Activated T-cell treated with anti-CD3 and anti-CD28 coated beads for 1 hour (primary cell): ENCODE measurements around the gene RASA3.
"Not testable (repeated sequence)": the region's sequence is repeated elsewhere in the genome, so short reads cannot be mapped to it uniquely, and the experiment has no call there.

Experiments
- DNase-seq: peaks from one replicate; pipeline ENCODE4 v3.0.0-alpha.2; 2020; ENCODE audit warnings: low read depth

Gene RASA3

GRCh38 chr13:114080739-114081561, 51.5 kb downstream of the RASA3 start:
- no peak for DNase-seq

- no peak for DNase-seq
These were observed 52.6 kb downstream of the RASA3 start for GRCh38 chr13:114079601-114080536.

DNA sequence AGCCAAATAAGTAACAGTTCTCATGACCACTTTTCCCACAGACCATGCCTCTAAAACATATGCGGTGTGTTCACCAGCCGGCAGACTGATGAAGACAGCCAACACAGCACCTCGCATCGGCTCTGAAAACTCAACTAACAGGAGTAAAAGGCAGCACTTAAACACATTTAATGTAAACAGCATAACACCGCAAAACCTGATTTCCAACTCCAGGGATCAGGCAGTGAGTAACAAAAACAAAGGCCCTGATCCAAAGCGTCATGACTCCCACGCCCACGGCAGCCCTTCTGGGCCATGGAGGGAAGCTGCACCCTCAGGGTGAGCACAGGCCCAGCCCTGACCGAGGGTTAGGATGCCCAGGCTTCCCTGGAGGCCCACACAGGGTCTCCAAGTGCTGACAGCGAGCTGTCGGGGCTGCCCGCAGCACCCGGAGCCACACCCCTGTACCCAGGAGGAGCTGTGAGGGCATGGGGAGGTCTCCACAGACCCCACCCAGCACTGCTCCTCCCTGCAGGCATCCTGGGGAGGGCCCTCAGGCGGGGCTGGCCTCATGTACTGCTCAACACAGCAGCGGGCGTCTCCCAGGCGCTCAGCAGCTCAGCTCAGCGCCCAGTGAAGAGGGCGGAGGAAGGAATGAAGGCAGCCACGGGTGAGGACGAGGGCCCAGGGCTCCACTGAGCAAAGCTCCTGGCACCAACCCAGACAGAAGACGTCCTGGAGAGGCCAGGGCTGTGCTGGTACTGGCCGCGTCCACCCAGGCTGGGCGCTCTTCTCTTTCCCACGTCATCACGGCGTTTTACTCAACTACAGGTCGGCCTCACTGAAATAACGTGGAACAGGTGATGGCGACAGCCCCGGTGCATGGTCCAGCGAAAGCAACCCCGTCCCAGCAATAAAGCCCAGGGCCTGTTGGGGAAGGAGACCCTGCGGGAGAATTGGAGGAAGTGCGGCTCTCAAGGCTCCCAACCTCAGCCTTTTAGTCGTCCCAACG, 53.7 kb downstream of the RASA3 start:
- no peak for DNase-seq

GRCh38 chr13:114077933-114078325, 54.5 kb downstream of the RASA3 start:
- DNase-seq: no peak

DNA sequence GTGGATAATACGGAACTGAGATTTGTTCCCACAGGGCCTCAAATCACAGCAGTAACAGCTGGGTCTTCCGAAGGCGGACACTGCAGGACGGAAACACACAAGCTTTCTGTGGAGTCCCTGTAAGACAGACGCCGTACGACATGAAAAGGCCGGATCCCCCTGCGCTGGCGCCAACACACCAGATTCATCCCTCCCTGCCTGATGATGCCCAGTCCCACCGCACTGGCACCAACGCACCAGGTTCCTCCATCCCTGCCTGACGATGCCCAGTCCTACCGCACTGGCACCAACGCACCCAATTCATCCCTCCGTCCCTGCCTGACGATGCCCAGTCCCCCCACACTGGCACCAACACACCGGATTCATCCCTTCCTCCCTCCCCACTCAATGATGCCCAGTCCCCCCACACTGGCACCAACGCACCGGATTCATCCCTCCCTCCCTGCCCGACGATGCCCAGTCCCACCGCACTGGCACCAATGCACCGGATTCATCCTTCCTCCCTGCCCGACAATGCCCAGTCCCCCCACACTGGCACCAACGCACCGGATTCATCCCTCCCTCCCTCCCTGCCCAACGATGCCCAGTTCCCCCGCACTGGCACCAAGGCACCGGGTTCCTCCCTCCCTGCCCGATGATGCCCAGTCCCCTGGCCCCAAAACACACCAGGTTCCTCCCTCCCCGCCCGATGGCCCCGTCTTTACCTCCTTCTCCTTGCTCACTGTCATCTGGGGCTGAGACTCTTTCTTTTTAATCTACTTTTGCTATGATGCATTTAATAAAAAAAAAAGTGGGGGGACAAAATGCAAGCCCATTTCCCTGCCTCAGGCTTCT, 55.1 kb downstream of the RASA3 start:
- no peak for DNase-seq

DNA sequence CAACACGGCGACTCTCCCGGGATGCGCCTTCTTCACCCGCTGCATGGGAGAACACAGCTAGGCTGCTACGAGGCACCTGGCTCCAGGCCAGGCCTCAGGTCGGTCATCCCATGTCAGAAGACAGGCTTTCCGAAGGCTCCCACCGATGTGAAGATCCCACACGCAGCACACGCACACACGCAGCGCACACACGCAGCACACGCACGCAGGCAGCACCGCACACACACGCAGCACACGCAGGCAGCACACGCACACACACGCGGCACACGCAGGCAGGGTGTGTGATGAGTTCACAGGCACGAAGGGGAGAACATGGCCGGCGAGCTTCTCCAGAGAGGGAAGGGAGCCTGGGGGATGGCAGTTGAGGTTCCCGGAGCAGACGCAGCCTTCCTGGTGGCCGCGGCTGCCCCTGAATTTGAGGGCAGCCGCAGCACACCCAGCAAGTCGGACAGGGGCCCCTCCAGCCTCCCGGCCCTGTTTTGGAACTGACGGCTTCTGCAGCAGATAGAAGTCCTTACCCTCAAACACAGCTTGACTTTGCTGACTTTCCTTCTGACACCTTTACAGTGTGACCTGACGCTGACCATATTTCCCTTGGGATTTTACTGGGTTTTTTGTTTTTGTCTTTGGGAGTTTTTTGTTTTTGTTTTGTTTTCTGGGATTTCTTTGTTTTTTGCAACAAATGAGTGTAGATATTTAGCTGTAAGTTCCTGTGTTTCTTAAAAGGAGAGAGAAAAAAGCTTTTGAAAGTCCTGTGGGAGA, 55.9 kb downstream of the RASA3 start:
- DNase-seq: no peak

- not testable (repeated sequence) for DNase-seq
These were observed 56.6 kb downstream of the RASA3 start for GRCh38 chr13:114075811-114076210.

DNA sequence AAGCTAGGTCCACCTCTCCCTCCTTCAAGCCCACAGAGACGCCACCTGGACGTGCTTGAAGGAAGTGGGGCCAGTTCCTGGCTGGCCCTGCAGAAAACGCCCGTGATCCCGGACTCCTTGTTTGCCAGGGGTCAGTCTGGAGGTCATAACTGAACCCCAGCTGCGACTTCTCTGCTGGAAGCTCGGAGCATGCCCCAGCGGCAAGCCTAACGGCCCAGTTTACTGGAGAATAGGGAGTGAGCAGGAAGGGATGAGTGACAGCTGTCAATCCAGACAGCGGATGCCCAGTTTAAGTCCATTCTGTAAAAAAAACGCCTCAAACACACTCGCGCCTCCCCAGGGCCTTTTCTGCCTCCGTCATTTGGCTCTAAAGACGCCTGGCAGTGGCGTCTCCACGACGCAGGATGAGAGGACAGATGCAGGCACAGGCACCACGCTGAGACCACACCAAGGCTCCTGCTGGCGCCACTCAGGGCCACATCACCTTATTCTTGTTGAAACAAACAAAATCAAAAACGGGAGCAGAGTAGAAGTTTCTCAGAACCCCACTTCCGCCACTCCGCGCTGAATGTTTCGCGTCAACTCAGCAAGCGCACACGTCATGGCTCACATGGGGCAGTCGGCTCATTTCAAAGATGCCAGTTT, 57.6 kb downstream of the RASA3 start:
- no peak for DNase-seq

GRCh38 chr13:114073881-114074612, 58.4 kb downstream of the RASA3 start:
- DNase-seq: no peak

DNA sequence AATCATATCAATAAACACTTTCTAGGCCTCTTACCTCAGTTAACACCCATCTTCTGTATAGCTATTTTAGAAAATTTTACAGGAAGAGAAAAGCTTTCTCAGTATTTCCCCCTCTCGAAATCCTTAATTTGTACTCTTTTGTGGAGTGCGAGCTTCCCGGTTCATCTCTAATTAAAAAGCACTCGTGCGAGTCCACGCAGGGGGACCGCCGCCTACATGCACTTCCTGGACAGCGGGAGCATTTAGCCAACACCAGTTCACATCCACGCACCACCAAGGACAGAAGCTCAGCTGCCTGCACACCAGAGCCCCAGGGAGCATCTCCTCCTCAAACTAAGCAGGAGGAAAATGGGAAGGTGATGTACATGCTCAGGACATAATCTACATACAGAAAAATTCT, 60.0 kb downstream of the RASA3 start:
- DNase-seq: no peak

GRCh38 chr13:114071991-114072390, 60.4 kb downstream of the RASA3 start:
- no peak for DNase-seq

- no peak for DNase-seq
These were observed 61.0 kb downstream of the RASA3 start for GRCh38 chr13:114071410-114071809.

DNA sequence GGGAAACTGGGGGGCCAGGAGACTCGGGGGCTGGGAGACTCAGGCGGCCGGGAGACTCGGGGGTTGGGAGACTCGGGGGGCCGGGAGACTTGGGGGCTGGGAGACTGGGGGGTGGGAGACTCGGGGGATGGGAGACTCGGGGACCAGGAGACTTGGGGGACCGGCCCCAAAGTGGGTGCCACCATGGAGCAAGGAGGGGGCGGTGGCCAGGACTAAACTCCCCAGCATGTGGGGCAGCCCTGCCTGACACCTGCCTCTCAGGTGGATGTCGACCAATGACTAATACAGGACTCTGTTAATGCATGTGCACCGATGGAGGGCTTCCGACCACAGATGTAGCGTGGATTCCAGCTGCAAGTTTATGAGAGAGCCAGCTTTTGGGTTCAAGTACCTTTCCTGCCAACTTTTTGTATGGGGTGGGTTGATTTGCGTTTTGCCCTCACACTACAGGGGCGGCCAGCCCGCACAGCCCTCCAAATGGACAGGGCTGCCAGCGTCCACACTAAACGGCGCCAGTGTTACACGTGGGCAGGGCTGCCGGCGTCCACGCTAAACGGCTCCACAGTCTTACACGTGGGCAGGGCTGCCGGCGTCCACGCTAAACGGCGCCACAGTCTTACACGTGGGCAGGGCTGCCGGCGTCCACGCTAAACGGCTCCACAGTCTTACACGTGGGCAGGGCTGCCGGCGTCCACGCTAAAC, 62.2 kb downstream of the RASA3 start:
- no peak for DNase-seq

GRCh38 chr13:114069376-114070097, 62.9 kb downstream of the RASA3 start:
- DNase-seq: no peak

GRCh38 chr13:114068656-114069318, 63.6 kb downstream of the RASA3 start:
- no peak for DNase-seq

GRCh38 chr13:114067886-114068651, 64.4 kb downstream of the RASA3 start:
- no peak for DNase-seq
